Measurements from ENCODE around the gene LCP1.
"Not testable (repeated sequence)": the region's sequence is repeated elsewhere in the genome, so short reads cannot be mapped to it uniquely, and the experiment has no call there.

Gene LCP1, protein sequence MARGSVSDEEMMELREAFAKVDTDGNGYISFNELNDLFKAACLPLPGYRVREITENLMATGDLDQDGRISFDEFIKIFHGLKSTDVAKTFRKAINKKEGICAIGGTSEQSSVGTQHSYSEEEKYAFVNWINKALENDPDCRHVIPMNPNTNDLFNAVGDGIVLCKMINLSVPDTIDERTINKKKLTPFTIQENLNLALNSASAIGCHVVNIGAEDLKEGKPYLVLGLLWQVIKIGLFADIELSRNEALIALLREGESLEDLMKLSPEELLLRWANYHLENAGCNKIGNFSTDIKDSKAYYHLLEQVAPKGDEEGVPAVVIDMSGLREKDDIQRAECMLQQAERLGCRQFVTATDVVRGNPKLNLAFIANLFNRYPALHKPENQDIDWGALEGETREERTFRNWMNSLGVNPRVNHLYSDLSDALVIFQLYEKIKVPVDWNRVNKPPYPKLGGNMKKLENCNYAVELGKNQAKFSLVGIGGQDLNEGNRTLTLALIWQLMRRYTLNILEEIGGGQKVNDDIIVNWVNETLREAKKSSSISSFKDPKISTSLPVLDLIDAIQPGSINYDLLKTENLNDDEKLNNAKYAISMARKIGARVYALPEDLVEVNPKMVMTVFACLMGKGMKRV

DNA sequence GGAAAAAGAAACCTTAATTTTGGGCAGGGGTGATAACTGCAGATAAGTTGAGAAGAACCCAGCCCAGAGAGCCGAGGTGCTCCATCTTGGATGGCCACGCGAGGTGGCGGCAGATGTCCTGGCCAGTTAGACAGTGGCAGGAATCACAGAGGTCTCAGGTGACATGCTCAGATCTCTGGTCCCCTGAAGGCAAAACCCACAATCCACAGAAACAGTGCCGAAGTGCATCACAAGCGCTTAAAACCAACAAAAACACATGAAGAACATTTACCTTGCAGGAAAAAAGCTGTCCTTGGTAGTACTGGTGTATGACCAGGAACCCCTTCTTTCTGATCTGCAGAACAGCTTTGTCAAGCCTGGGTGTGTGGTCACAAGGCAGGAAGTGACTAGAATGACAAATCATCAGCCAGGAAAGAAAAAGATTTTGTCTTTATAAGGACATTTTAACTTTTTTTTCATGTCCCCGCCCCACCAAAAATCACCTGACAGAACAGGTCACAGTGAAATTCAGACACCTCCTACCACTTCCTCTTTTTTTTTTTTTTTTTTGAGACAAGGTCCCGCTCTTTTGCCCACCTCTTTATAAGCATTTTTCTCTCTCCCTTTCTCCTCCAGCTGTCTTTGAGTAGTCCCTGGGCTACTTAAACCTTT lies at the start of gene LCP1:
Gene LCP1, minus strand, starts transcription at position 338 of the 651 bp plus-strand sequence. CDS start 22,515 bp downstream, outside the sequence.
- no peak for DNase-seq (ENCODE audit: low read depth)

DNA sequence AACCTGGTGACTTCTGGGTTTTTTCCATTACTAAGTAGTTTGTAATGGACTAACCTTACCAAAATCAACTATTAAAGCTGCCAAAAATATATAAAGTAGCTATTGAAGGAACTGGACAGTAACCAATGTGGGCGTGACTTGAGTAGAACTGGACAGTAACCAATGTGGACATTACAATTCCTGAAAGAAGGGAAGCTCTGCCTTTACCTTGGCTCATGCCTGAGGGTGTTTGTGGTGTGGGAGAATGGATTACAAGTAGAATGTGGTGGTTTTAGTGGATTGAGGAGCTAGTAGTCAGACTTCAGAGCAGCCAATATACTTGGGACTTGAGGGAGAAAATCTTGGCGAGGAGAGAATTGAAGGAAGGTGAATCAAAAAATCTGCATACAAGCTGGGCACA lies 47.3 kb upstream of the LCP1 start:
- DNase-seq (ENCODE audit: low read depth) = no peak

DNA sequence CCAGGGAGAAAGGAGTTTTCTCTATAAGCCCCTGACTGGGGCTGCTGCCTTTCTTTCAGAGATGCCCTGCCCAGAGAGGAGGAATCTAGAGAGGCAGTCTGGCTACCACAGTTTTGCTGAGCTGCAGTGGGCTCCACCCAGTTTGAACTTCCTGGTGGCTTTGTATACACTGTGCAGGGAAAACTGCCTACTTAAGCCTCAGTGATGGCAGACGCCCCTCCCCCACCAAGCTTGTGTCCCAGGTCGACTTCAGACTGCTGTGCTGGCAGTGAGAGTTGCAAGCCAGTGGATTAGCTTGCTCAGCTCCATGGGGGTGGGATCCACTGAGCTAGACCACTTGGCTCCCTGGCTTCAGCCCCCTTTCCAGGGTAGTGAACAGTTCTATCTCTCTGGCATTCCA lies 38.3 kb upstream of the LCP1 start:
- not testable (repeated sequence) for DNase-seq (ENCODE audit: low read depth)

DNA sequence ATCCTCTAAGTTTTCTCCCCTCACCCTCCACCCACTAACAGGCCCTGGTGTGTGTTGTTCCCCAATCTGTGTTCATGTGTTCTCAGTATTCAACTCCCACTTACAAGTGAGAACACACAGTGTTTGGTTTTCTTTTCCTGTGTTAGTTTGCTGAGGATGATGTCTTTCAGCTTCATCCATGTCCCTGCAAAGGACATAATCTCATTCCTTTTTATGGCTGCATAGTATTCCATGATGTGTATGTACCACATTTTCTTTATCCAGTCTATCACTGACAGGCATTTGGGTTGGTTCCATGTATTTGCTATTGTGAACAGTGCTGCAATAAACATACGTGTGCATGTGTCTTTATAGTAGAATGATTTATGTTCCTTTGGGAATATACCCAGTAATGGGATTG lies 32.8 kb upstream of the LCP1 start:
- DNase-seq (ENCODE audit: low read depth) = not testable (repeated sequence)

DNA sequence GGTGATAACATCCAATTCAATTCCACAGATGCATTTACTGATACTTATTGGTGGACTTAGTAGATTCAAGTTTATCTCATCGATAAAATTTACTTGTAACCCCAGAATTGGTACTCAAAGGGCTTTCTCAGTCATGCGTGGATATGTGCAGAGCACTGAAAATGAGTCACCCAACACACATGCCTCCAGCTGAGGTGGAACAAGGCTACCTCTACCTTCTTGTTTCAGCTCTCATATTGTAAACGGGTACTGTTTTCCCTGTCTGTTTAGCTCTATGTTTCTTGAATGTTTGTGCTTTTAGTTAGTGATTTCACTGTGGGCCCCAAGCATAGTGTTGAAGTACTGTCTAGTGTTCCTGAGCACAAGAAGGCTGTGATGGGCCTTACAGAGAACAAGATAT lies 31.3 kb upstream of the LCP1 start:
- DNase-seq (ENCODE audit: low read depth) = no peak

DNA sequence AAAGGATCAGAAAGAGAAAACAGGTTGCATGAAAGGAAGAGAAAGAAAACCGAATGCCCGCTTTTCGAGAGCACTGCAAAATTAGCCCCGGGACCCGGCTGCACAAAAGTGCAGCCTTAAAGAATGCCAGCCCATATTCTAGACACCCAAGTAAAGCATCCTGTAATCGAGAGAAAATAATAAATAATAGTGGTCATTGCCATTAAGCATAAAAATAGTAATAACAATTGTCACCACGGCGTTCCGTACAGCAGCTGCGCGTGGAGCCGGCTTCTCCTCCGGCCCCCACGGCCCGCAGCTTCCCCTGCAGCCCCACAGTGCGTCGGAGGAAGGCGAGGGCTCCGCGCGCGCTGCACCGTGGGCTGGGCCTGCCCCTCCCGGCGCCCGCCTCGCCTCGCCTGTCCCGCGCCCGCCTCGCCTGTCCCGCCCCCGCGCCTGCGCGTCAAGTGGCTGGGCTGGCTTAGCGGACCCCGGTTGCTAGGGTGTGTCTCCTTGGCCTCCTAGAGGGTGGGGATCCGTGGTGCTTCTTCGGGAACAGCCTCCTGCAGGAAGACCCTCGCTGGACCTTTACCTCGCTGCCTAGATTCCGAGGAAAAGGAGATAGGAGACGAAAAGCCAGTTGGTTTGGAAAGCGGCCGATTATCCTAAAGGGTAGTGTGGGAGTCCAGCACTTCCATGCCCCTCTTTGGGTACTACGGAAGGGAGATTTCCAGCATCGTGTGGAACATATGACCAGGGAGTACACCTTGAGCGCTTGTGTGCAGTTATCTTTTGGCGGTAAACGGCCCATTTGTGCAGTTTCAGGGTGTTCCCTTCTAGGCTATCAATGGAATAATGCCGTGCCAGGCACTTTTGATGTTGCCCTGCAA lies 29.7 kb upstream of the LCP1 start, which contains the start of gene LRRC63:
Gene LRRC63, plus strand, starts transcription at position 446 of the 869 bp plus-strand sequence. CDS start 1,107 bp downstream, outside the sequence.
- no peak for DNase-seq (ENCODE audit: low read depth)

DNA sequence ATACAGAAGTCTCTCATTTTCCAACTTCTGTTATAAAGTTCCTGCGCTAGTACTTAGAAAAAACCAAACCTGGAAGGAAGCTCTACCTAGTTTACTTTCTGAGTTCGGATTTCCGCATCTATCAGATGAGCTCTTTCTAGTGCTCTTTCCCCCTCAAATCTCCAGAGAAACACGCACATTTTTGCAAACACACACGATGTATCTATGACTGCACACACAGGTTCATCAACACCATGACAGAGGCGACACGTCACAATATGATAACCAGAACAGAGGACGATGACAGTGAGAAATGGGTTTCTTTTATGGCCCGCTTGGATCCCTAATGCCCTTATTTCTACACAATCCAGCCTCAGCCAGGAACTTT lies 29.1 kb upstream of the LCP1 start:
- no peak for DNase-seq (ENCODE audit: low read depth)

DNA sequence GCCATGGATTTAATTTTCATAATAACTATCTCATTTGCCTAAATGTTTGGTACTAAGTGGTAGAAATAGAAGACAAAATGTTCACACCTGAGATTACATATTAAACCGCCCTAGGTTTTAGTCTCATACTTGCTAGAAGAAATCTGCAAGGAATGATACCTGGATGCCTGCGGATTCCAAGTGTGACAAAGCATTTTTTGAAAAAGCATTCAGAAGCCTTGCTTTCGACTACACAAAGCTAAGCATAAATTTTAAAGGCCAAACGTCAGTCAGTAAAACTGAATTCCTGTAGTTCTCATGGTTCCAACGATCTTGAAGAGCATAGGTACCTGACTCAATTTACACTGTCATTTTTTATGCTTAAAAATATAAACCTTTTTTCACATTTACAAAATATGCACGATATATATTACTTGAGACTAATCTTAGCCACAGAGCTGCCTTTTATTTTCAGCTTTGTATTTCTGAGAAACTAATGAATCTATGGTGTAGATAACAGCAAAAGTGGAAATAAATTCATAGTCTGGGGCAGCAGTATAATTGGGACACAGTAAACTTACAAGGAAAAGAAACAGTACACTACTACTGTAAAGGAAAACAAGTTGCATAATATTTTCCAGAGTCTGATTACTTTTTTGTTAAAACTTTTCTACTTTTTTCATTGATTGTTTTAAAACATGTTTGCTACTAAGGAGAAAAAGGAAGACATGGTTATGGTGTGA lies 28.5 kb upstream of the LCP1 start:
- no peak for DNase-seq (ENCODE audit: low read depth)

DNA sequence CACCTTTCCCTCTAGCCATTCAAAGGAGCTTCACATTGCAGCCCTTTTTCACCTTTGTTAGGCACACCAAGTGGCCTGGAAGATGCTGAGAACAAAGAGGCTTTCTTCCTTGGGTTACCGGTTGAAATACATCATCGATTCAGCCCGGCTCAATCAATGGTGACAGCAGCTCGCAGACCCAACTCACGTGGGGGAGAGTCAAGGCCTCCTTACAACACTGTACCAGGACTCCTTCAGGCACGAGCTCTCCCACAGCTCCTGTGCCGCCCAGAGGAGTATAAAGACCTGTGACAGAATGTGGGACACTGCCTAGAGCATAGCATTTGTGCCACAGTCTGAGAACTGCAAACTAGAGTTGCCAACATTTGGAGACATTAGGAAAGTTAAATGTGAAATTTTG lies 25.9 kb upstream of the LCP1 start:
- no peak for DNase-seq (ENCODE audit: low read depth)

DNA sequence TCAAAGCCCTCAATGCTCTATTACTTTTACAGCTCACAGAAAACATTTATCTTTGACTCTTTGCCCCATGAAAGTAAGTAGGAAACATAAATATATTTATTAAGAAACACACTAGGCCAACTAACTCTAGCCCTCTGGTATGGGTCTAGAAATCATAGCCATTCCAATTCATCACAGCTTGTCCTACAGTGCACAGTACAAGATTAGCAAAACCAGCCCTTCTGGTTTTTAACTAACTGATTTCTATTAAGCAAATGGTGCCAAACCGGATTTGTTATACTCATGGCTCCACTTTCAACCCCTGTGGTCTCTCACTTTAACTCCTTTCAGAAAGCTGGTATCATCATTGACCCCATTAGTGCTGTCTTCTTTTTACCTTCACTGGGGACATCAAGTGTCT lies 24.2 kb upstream of the LCP1 start:
- DNase-seq (ENCODE audit: low read depth) = no peak

DNA sequence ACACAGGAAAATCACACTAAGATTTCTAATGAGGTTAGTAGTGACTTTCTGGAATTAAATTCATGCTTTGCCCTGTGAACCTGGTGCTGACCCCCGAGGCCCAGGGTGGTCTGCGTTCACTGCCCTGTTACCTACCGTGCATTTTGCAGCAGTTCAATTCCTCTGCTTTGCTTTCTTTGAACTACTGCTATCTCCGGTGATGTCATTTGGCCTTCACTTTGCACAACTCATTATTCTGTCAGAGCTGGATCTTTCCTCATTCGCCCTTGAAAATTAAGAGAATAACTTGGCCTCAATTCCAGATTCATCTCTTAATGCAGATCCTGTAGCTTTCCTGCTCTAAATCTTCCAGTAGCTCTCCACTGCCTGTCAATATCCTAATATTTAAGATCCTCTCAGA lies 21.0 kb upstream of the LCP1 start:
- no peak for DNase-seq (ENCODE audit: low read depth)

DNA sequence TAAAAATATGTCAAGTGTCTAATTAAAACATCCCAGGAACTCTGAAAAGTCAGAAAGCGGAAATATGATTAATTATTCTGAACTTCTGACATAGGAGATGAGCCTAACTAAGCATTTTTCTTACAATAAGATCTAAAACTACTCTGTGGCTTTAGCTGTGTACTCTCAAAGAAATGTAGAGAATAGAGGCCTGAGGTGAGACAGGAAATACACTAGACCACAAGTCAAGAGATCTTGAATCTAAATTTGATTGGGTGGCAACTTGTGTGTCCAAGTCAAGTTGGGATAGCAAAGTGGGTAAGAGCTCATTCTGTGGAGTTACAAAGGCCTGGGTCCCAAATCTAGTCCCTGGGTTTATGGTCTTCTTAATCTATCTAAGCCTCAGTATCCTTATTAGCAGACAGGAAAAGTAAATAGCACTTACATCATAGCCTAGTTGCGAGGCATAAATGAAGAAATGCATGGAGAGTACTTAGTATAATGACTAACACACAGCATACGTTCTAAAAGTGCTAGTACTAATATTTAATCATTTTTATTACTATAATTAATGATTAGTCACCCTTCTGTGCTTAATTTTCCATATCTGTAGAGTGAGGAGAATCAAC lies 20.3 kb upstream of the LCP1 start:
- no peak for DNase-seq (ENCODE audit: low read depth)

DNA sequence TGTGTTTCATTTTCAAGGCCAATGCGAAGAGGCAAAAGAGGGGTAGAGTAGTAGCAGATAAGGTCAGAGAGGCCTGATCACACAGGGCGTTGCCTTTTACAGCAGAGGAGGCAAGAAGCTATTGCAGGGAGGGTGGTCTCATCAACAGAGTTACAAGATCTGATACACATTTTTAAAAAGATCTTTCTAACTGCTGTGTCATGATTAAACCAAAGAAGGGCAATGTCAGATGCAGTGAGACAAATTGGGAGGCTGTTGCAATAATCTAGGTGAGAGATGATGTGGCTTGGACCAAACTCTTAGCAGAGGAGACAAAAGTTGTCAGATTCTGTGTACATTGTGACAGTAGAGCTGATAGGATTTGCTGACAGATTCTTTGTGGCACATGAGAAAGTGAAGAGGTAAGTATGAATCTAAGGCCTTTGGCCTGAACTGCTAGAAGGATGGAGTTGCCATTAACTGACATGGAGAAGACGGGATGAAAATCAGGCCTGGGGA lies 16.8 kb upstream of the LCP1 start:
- DNase-seq (ENCODE audit: low read depth) = no peak

DNA sequence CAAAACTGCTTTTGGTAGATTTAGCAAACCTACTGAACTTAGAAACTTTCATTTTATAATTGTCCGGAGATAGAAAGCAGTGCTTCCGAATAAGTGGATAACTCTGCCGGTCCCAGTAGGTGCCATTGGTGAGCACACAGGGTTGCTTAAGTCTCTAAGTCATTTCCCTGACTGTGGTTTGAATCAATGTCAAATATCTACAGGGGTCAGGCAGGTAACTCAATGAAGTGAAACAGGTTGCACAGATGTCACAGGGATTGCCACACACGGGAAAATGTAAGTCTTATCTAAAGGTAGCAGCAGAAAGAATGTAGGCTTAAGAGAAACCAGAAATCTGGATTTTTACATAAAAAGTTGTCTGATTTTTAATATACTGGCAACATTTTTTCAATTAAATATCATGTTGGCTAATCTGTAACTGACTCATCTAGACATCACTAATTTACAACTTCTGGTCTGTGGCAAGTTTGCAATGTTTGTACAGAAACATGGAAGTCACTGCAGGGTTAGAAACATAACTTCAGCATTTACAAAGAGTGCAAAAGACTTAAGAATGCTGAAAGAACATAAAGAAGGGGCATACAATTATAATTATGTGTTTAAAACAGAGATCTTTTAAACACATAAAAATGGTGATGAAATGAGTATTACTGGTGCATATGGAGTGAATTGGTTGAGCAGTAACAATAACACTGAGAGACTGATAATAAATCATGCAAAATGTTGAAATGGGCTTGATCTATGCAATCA lies 15.5 kb upstream of the LCP1 start:
- peak; percentile 10 for DNase-seq (ENCODE audit: low read depth)

DNA sequence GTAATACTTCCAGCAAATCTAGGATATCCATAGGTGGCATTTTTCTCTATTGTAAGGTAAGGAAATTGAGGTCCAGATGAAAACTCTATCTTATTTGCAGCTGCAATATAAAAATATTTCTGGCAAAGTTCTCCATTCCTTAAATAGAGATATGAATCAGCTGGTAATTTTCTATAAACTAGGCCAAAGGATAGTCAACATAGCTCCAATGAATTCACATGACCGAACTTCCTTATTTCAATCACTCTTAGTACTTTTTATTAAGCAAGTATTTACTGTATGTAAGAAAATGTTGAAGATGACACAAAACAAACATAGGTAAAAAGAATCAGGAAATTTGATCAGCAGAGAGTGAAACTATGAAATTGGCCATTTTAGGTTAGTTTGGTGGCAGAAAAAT lies 13.0 kb upstream of the LCP1 start:
- DNase-seq (ENCODE audit: low read depth) = no peak

DNA sequence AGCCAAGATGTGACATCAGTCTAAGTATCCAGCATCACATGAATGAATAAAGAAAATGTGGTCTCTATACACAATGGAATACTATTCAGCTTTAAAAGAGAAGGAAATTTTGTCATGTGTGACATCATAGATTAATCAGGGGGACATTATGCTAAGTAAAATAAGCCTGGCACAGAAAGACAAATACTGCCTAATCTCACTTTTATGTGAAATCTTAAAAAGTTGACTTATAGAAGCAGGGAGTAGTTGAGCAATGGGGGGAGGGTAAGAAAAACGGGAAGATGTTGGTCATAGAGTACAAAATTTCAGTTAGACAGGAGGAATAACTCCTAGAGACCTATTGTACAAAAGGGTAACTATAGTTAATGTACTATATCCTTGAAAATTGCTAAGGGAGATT lies 10.4 kb upstream of the LCP1 start:
- DNase-seq (ENCODE audit: low read depth) = no peak

DNA sequence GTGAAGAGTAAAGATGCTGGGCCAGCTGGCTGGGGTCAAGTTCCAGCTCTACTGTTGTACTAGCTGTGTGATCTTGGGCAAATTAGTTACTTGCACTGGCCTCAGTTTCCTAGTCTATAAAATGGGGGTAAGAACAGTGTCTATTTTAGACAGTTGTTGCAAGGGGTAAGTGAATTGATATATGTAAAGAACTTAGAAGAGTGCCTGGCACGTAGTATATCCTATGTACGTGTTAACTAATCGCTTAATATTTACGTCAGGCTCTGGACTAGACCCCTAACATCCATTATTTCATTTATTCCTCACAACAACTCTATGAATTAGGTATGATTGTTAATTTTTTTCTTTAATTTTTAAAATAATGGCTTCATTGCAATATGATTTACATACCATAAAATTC lies 3.7 kb upstream of the LCP1 start:
- DNase-seq (ENCODE audit: low read depth) = no peak

DNA sequence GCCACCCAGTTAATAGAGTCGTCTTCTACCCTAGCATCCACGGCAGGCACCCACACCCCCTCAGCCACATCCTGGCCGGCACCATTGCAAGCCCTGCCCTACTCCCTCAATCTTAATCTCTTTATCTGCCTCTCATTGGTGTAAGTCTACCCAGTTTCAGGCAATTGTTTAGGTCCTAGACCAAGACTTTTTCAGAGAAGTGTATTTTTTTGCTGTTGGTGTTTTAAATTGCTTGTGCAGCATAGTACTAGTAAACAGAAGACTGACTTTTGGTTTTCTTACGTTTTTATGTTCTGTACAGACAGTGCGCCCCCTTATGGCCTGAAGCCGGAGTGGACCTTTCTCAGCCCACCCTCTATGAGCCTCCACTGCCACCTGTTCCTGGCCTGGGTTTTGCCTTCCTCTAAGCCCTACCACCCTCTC lies 2.3 kb upstream of the LCP1 start:
- no peak for DNase-seq (ENCODE audit: low read depth)

DNA sequence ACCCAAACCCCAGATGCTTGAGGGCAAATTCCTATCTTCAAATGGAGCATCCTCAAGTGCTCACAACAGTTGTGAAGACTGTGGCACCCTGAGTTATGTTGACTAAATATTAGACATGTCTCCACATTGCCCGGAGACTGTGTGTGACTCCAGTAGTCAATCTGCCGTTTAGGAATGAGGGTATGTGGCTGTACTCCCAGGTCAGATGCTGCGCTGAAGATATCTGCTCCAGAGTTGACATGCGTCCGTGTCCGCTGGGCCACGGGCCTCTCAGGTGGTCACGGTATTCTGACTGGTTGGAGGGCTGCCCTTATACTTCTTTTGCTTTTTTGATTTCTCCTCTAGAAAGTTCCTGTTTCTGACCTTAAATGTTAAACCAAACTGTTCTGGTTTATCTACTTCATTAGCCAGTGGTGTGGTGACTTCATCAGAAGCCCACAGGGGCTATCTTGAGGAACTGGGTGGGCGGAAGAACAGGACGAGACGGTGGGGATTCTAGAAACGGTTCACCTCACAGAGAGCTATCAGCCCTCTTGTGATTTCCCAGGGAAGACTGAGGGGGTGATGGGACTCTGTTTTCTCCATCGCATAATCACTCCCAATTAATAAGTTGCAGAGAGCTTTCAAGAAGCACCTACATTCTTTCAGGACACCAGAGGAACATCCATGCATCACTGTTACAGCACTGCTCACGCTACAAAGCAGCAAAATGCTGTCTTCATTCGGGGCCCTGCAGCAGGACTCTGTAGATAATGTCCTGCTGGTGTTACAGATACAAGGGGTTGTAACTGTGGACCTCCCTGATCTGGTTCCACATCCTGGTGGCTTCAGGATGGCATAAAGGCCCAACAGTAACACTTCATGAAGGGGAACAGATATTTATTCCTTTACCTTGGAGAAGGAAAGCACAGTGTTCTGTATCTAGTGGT lies 1.3 kb upstream of the LCP1 start:
- DNase-seq (ENCODE audit: low read depth) = no peak
